ENCODE data around the gene WASL. TPM values are rescaled to one million over a fixed set of nuclear protein-coding genes. Genes with fewer than 3 reads are reported as not detected.
"Not testable (repeated sequence)": the region's sequence is repeated elsewhere in the genome, so short reads cannot be mapped to it uniquely, and the experiment has no call there.

The WASL gene
- total RNA-seq, 2 experiments from 2014 or later = 4.4 to 6.3 TPM

DNA sequence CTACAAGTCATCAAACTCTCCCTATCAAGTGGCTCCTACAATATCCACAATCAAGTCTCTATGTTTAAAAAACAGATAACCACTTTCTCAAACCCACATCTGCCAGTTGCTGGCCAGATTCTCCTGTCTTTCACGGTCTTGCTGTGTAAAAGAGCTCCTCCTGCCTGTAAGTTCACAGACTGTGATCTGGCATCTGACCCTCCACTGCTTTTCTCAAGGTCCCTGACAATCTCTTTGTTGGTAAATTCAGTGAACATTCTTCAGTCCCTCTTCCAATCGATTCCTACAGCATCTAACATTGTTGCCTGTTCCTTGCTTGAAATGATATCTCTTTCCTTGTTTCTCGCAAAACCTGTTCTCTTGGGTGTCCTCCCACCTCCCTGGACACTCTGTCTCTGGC is 111.6 kb downstream of the WASL start:
- H3K4me3 ChIP-seq (ENCODE audit: low read depth, low read length, poor library complexity, severe bottlenecking) = no peak overlapping the region
- no peaks in the 10 kb centered on the region for H3K79me2 ChIP-seq (ENCODE audit: insufficient read depth, low read depth, low read length)
- no peak overlapping the region for H2AFZ ChIP-seq (ENCODE audit: low read length)
- ChIA-PET CTCF (ENCODE audit: unreplicated experiment) (no interaction called here), POLR2A (interaction anchor here (2.3 kb wide), 1 partner anchor 14 kb away, joined by 4 read pairs; no protein-coding TSS in a partner anchor)
- no peaks in the 10 kb centered on the region for H3K4me1 ChIP-seq (ENCODE audit: insufficient read depth, low read length, poor library complexity, severe bottlenecking)
- H4K20me1 ChIP-seq (ENCODE audit: insufficient read depth, low read length) = no peaks in the 10 kb centered on the region
- intact Hi-C loops (cut with micrococcal nuclease; ENCODE audit: unreplicated experiment) = no loop called here
- H3K4me2 ChIP-seq (ENCODE audit: low read length) = no peak overlapping the region
- no peaks in the 10 kb centered on the region for H3K9me2 ChIP-seq (ENCODE audit: insufficient read depth, low read length)
- H3K9me3 ChIP-seq (ENCODE audit: low read length) = no peaks in the 10 kb centered on the region
- no peak for TF ChIP-seq EZH2phosphoT487 (IDR thresholded peaks at IDR 0.05; ENCODE audit: borderline replicate concordance, low read depth, low read length)
- TF ChIP-seq, protein P1, sequence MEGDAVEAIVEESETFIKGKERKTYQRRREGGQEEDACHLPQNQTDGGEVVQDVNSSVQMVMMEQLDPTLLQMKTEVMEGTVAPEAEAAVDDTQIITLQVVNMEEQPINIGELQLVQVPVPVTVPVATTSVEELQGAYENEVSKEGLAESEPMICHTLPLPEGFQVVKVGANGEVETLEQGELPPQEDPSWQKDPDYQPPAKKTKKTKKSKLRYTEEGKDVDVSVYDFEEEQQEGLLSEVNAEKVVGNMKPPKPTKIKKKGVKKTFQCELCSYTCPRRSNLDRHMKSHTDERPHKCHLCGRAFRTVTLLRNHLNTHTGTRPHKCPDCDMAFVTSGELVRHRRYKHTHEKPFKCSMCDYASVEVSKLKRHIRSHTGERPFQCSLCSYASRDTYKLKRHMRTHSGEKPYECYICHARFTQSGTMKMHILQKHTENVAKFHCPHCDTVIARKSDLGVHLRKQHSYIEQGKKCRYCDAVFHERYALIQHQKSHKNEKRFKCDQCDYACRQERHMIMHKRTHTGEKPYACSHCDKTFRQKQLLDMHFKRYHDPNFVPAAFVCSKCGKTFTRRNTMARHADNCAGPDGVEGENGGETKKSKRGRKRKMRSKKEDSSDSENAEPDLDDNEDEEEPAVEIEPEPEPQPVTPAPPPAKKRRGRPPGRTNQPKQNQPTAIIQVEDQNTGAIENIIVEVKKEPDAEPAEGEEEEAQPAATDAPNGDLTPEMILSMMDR (conservative IDR thresholded peaks at IDR 0.05; ENCODE audit: low read length) = no peak
- no TSS peak for BruUV-seq (replicated peaks)
- H3K27ac ChIP-seq (ENCODE audit: low read depth, low read length, poor library complexity, severe bottlenecking) = no peak overlapping the region
- no peaks in the 10 kb centered on the region for H3K36me3 ChIP-seq (ENCODE audit: insufficient read depth, low read length)
- no peak for DNase-seq (ENCODE audit: low spot score)

DNA sequence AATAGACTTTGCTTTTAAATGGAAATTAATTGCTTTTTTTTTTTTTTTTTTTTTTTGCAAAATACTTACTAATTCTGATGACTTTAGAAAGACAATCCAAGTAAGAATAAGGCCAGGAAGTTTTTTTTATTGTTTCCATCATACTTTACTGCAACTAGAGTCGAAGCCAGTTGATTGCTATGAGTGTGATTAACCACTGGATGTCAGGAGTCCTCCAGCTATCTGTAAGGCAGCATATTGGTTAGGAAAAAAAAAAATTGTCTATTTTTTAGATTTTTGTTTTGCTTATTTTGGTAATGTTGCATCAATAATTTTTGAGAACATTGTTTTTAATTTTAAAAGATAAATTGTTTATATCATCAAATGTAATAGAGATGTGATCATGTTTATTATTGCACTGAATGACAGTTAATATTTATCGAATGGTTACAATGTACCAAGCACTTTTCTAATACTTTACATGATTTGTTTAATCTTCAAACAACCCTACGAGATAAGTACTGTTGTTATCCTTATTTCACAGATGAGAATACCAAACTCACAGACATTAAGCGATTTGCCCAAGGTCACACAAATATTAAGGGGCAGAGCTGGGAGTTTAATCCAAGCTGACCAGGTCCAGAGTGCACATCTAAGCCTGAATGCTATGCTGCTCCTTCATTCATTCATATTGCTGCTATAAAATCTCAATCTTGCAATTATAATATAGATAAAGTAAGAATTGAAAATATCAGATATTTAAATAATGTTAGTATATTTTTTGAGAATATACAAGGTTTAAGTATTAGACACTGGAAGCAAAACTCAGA is 113.0 kb downstream of the WASL start:
- H3K9me2 ChIP-seq (ENCODE audit: insufficient read depth, low read length) = no peaks in the 10 kb centered on the region
- DNase-seq (ENCODE audit: low spot score) = peak; percentile 17
- ChIA-PET POLR2A (interaction anchor here (0.8 to 2.3 kb wide), 2 partner anchors 10 to 15 kb away, joined by 3 to 4 read pairs; no protein-coding TSS in a partner anchor), CTCF (ENCODE audit: unreplicated experiment) (no interaction called here)
- H4K20me1 ChIP-seq (ENCODE audit: insufficient read depth, low read length) = no peaks in the 10 kb centered on the region
- no peak overlapping the region for H3K4me2 ChIP-seq (ENCODE audit: low read length)
- H3K27ac ChIP-seq (ENCODE audit: low read depth, low read length, poor library complexity, severe bottlenecking) = no peak overlapping the region
- H3K79me2 ChIP-seq (ENCODE audit: insufficient read depth, low read depth, low read length) = no peaks in the 10 kb centered on the region
- no peaks in the 10 kb centered on the region for H3K9me3 ChIP-seq (ENCODE audit: low read length)
- H3K36me3 ChIP-seq (ENCODE audit: insufficient read depth, low read length) = no peaks in the 10 kb centered on the region
- TF ChIP-seq, protein P1 (conservative IDR thresholded peaks at IDR 0.05; ENCODE audit: low read length) = peak; percentile 75
- TF ChIP-seq EZH2phosphoT487 (IDR thresholded peaks at IDR 0.05; ENCODE audit: borderline replicate concordance, low read depth, low read length) = no peak
- no peak overlapping the region for H3K4me3 ChIP-seq (ENCODE audit: low read depth, low read length, poor library complexity, severe bottlenecking)
- no TSS peak for BruUV-seq (replicated peaks)
- intact Hi-C loops (cut with micrococcal nuclease; ENCODE audit: unreplicated experiment) = loop anchor here (2.0 kb wide), 1 partner anchor 229 kb away; no protein-coding TSS in a partner anchor
- no peak overlapping the region for H2AFZ ChIP-seq (ENCODE audit: low read length)
- no peaks in the 10 kb centered on the region for H3K4me1 ChIP-seq (ENCODE audit: insufficient read depth, low read length, poor library complexity, severe bottlenecking)

DNA sequence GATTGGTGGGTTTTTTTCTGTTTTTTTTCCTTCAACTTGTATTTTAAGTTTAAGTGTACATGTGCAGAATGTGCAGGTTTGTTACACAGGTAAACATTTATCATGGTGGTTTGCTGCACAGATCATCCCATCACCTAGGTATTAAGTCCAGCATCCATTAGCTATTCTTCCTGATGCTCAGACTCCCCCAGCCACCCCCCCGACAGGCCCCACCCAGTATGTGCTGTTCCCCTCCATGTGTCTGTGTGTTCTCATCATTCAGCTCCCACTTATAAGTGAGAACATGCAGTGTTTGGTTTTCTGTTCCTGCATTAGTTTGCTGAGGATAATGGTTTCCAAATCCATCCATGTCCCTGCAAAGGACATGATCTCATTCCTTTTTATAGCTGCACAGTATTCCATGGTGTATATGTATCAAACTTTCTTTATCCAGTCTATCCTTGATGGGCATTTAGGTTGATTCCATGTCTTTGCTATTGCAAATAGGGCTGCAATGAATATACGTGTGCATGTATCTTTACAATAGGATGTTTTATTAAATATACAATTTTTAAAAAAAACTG is 114.7 kb downstream of the WASL start:
- DNase-seq (ENCODE audit: low spot score); H4K20me1 ChIP-seq (ENCODE audit: insufficient read depth, low read length); H3K4me3 ChIP-seq (ENCODE audit: low read depth, low read length, poor library complexity, severe bottlenecking); BruUV-seq (replicated peaks); H3K79me2 ChIP-seq (ENCODE audit: insufficient read depth, low read depth, low read length); H3K4me2 ChIP-seq (ENCODE audit: low read length); H3K9me2 ChIP-seq (ENCODE audit: insufficient read depth, low read length); H2AFZ ChIP-seq (ENCODE audit: low read length); H3K9me3 ChIP-seq (ENCODE audit: low read length); H3K4me1 ChIP-seq (ENCODE audit: insufficient read depth, low read length, poor library complexity, severe bottlenecking); H3K27ac ChIP-seq (ENCODE audit: low read depth, low read length, poor library complexity, severe bottlenecking); CTCF ChIA-PET (ENCODE audit: unreplicated experiment); H3K36me3 ChIP-seq (ENCODE audit: insufficient read depth, low read length): not testable (repeated sequence)
- POLR2A ChIA-PET = interaction anchor here (0.6 kb wide), 1 partner anchor 33 kb away, joined by 4 read pairs; no protein-coding TSS in a partner anchor
- intact Hi-C loops (cut with micrococcal nuclease; ENCODE audit: unreplicated experiment) = loop anchor here (2.0 kb wide), 1 partner anchor 231 kb away; no protein-coding TSS in a partner anchor
